Measurements from ENCODE around the gene CRIM1.

GRCh38 chr2:36337354-36337753 is 18.2 kb upstream of the CRIM1 start:
- TF ChIP-seq CTCF (IDR thresholded peaks at IDR 0.05): no peak
- no peak for TF ChIP-seq POLR2A (IDR thresholded peaks at IDR 0.05)

Data from tibial nerve (tissue), 3 donors.